RWPE2 (cell line): ENCODE data around the gene AFM.

Experiments
- ATAC-seq: fragments of 200-7000 bp; cut with Tn5 transposase; 3 replicates; pipeline ENCODE4 v1.9.1; 2021; ENCODE audit warnings: low read depth
- DNase-seq: peaks from one replicate; pipeline ENCODE4 v3.0.0-alpha.2; 2020; ENCODE audit warnings: low spot score
- H3K27ac ChIP-seq: fragments of 450-650 bp; 2 replicates; pipeline ENCODE4 v1.5.1; 2017; ENCODE audit warnings: mild to moderate bottlenecking; ENCODE audit not compliant: poor library complexity, severe bottlenecking
- H3K27me3 ChIP-seq: fragments of 250-450 bp; sonication (Bioruptor Pico); 2 replicates; pipeline ENCODE4 v1.5.1; 2021; ENCODE audit warnings: mild to moderate bottlenecking, moderate library complexity; ENCODE audit not compliant: insufficient read depth, poor library complexity, severe bottlenecking
- H3K36me3 ChIP-seq: fragments of 250-450 bp; sonication (Bioruptor Pico); 2 replicates; pipeline ENCODE4 v1.5.1; 2020; ENCODE audit warnings: low read depth, mild to moderate bottlenecking, moderate library complexity
- H3K4me1 ChIP-seq: fragments of 250-450 bp; sonication (Bioruptor Pico); 2 replicates; pipeline ENCODE4 v1.5.1; 2021; ENCODE audit warnings: mild to moderate bottlenecking, moderate library complexity; ENCODE audit not compliant: insufficient read depth, poor library complexity, severe bottlenecking
- H3K4me3 ChIP-seq: fragments of 250-450 bp; sonication (Bioruptor Pico); 2 replicates; pipeline ENCODE4 v1.5.1; 2021; ENCODE audit warnings: mild to moderate bottlenecking, moderate library complexity; ENCODE audit not compliant: severe bottlenecking
- H3K9me3 ChIP-seq: fragments of 250-450 bp; sonication (Bioruptor Pico); 2 replicates; pipeline ENCODE4 v1.5.1; 2021; ENCODE audit warnings: mild to moderate bottlenecking, moderate library complexity; ENCODE audit not compliant: severe bottlenecking
- TF ChIP-seq, protein P1 (sequence below): fragments of 450-650 bp; IDR thresholded peaks from one replicate; pipeline ENCODE4 v1.5.1; 2017; ENCODE audit warnings: mild to moderate bottlenecking, moderate library complexity; ENCODE audit not compliant: poor library complexity, severe bottlenecking

AFM gene

DNA sequence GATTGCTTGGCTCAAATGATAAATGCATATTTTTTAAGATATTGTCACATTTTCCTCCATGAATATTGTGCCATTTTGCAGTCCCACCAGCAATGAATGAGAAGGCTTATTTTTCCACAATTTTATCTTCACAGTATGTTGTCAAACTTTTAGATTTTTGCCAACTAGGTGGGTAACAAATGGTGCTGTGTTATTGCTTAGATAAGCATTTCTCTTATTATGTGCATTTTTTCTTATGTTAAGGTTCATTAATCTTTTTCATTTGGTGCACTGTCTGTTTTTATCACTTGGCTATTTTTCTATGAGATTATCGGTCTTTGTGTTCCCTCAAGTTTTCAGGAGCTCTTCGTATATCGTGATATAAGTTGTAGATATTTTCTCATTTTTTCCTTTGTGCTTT is 13.4 kb upstream of the AFM start:
- Histone ChIP-seq H3K27me3 (no peaks in the 10 kb centered on the region), H3K27ac (no peak overlapping the region), H3K4me1 (peaks cover 3% of the 10 kb centered on the region), H3K36me3 (no peaks in the 10 kb centered on the region), H3K4me3 (no peak overlapping the region), H3K9me3 (no peaks in the 10 kb centered on the region)
- no peak for ATAC-seq
- TF ChIP-seq, protein P1, sequence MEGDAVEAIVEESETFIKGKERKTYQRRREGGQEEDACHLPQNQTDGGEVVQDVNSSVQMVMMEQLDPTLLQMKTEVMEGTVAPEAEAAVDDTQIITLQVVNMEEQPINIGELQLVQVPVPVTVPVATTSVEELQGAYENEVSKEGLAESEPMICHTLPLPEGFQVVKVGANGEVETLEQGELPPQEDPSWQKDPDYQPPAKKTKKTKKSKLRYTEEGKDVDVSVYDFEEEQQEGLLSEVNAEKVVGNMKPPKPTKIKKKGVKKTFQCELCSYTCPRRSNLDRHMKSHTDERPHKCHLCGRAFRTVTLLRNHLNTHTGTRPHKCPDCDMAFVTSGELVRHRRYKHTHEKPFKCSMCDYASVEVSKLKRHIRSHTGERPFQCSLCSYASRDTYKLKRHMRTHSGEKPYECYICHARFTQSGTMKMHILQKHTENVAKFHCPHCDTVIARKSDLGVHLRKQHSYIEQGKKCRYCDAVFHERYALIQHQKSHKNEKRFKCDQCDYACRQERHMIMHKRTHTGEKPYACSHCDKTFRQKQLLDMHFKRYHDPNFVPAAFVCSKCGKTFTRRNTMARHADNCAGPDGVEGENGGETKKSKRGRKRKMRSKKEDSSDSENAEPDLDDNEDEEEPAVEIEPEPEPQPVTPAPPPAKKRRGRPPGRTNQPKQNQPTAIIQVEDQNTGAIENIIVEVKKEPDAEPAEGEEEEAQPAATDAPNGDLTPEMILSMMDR: no peak
- no peak for DNase-seq

DNA sequence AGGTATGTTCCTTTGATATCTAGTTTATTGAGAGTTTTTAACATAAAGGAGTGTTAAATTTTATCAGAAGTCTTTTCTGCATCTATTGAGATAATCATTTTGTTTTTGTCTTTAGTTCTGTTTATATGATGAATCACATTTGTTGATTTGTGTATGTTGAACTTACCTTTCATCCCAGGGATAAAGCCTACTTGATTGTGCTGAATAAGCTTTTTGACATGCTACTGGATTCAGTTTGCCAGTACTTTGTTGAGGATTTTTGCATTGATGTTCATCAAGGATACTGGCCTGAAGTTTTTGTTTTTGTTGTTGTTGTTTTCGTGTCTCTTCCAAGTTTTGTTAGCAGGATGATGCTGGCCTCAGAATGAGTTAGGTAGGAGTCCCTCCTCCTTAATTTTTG is 10.8 kb upstream of the AFM start:
- Histone ChIP-seq H3K27me3 (no peaks in the 10 kb centered on the region), H3K4me1 (no peaks in the 10 kb centered on the region), H3K4me3 (no peak overlapping the region), H3K9me3 (no peaks in the 10 kb centered on the region), H3K27ac (no peak overlapping the region), H3K36me3 (no peaks in the 10 kb centered on the region)
- TF ChIP-seq, protein P1: no peak
- ATAC-seq (no peak), DNase-seq (no peak)

GRCh38 chr4:73477176-73477575 is 4.4 kb upstream of the AFM start:
- no peaks in the 10 kb centered on the region for H3K27me3 ChIP-seq
- TF ChIP-seq, protein P1: no peak
- DNase-seq (peak; percentile 27), ATAC-seq (no peak)
- H3K36me3 ChIP-seq: no peaks in the 10 kb centered on the region
- no peak overlapping the region for H3K27ac ChIP-seq
- no peaks in the 10 kb centered on the region for H3K4me1 ChIP-seq
- H3K9me3 ChIP-seq: no peaks in the 10 kb centered on the region
- H3K4me3 ChIP-seq: no peak overlapping the region

DNA sequence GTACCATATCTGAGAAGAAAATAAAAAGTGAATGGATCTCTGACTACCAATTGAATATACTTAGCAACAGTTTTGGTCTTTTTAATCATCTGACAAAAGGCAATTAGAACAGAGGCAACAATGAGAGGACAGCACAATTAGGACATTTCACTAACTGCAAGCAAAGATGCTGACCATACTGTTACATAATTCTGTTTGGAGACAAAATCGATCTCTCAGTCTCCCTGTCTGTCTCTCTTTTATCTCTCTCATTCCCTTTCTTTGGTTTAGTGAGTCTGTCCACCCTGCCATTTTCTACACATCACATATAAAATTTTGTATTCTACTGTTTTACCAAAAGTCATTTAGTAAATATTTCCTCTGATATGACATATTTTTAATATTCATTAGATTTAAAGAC is 2.2 kb upstream of the AFM start:
- Histone ChIP-seq H3K4me1 (no peaks in the 10 kb centered on the region), H3K27me3 (no peaks in the 10 kb centered on the region), H3K27ac (no peak overlapping the region), H3K9me3 (no peaks in the 10 kb centered on the region), H3K36me3 (no peaks in the 10 kb centered on the region), H3K4me3 (no peak overlapping the region)
- TF ChIP-seq, protein P1: no peak
- DNase-seq (no peak), ATAC-seq (no peak)

GRCh38 chr4:73485085-73485484 is 3.5 kb downstream of the AFM start:
- no peaks in the 10 kb centered on the region for H3K9me3 ChIP-seq
- DNase-seq (no peak), ATAC-seq (no peak)
- no peak overlapping the region for H3K4me3 ChIP-seq
- TF ChIP-seq, protein P1: no peak
- no peaks in the 10 kb centered on the region for H3K4me1 ChIP-seq
- no peaks in the 10 kb centered on the region for H3K27me3 ChIP-seq
- no peaks in the 10 kb centered on the region for H3K36me3 ChIP-seq
- no peak overlapping the region for H3K27ac ChIP-seq
